Stomach (tissue), 4 donors: Measurements from ENCODE around the gene AGAP1.

ENCODE experiments used
- EP300 ChIP-seq: sonication (generic); formaldehyde crosslinking; IDR thresholded peaks from one replicate; pipeline ENCODE4 v1.6.1; 2017; ENCODE audit warnings: antibody characterized with exemption
- POLR2A ChIP-seq, 4 donors: fragments of 450-650 bp; IDR thresholded peaks; one replicate each; pipeline ENCODE4 v1.6.1; 2016; ENCODE audit warnings: antibody characterized with exemption in 4 of 4, control low read depth in 2 of 4, mild to moderate bottlenecking in 1 of 4, moderate library complexity in 1 of 4
- POLR2AphosphoS5 ChIP-seq, 3 donors: sonication (generic); formaldehyde crosslinking; IDR thresholded peaks; one replicate each; pipeline ENCODE4 v1.6.1; 2016; ENCODE audit warnings: antibody characterized with exemption in 3 of 3
- TF ChIP-seq, protein P1 (sequence below), 7 experiments: fragments of 450-650 bp in 4 of 7; fragments of 200-600 bp in 3 of 7; sonication (generic) in 3 of 7; IDR thresholded peaks; one replicate each; pipeline ENCODE4 v1.5.1; 2016 to 2019; ENCODE audit warnings: antibody characterized with exemption in 7 of 7, control low read depth in 2 of 7, mild to moderate bottlenecking in 1 of 7

- no peak for TF ChIP-seq POLR2A (IDR thresholded peaks at IDR 0.05)
- TF ChIP-seq, protein P1, sequence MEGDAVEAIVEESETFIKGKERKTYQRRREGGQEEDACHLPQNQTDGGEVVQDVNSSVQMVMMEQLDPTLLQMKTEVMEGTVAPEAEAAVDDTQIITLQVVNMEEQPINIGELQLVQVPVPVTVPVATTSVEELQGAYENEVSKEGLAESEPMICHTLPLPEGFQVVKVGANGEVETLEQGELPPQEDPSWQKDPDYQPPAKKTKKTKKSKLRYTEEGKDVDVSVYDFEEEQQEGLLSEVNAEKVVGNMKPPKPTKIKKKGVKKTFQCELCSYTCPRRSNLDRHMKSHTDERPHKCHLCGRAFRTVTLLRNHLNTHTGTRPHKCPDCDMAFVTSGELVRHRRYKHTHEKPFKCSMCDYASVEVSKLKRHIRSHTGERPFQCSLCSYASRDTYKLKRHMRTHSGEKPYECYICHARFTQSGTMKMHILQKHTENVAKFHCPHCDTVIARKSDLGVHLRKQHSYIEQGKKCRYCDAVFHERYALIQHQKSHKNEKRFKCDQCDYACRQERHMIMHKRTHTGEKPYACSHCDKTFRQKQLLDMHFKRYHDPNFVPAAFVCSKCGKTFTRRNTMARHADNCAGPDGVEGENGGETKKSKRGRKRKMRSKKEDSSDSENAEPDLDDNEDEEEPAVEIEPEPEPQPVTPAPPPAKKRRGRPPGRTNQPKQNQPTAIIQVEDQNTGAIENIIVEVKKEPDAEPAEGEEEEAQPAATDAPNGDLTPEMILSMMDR (IDR thresholded peaks at IDR 0.05), result no peak
- no peak for TF ChIP-seq POLR2AphosphoS5 (IDR thresholded peaks at IDR 0.05)
- no peak for TF ChIP-seq EP300
Measured at GRCh38 chr2:235674146-235674545, 180.3 kb downstream of the AGAP1 start.
